Endothelial cell of umbilical vein (primary cell): Measurements from ENCODE around the gene SGPL1. TPM values are rescaled to one million over a fixed set of nuclear protein-coding genes. Genes with fewer than 3 reads are reported as not detected.

ENCODE experiments used
- BruUV-seq: library from RNA; stranded (reverse); fragments of 400-500 nt; replicated peaks from 2 replicates; lab custom pipeline; 2021; lab: Mats Ljungman, UMichigan
- CTCF ChIA-PET: fragments of 300-600, 350-600 bp; sonication (Branson Sonifier 250); formaldehyde crosslinking; loops from one replicate; lab custom pipeline; 2021; ENCODE audit warnings: antibody characterized with exemption, inconsistent platforms; lab: Charles Lee
- POLR2A ChIA-PET: fragments of 300-600, 350-600 bp; sonication (Branson Sonifier 250); formaldehyde crosslinking; loops from one replicate; lab custom pipeline; 2021; ENCODE audit warnings: antibody characterized with exemption, inconsistent platforms; lab: Charles Lee
- DNase-seq: peaks from one replicate; pipeline ENCODE4 v3.0.0-alpha.2; 2011; ENCODE audit warnings: low read depth, low spot score
- FAIRE-seq: peaks from 2 replicates; lab custom pipeline; 2011; peaks lifted over from hg19 to GRCh38; lab: Jason Lieb, UNC
- H2AFZ ChIP-seq: 2 replicates; pipeline ENCODE4 v1.6.0; 2012; ENCODE audit warnings: low read depth, low read length, control low read depth, inconsistent platforms
- H3K27ac ChIP-seq: 2 replicates; pipeline ENCODE4 v1.5.1; 2011; ENCODE audit warnings: low read depth, mild to moderate bottlenecking, control low read depth, low read length, moderate library complexity; ENCODE audit not compliant: insufficient read depth
- H3K27me3 ChIP-seq, 2 experiments: 2 replicates each; pipeline versions ENCODE4 v1.6.0 to v1.6.1; 2011; ENCODE audit warnings: low read length in 2 of 2, mixed read lengths in 1 of 2; ENCODE audit not compliant: control insufficient read depth in 2 of 2, insufficient read depth in 2 of 2
- H3K36me3 ChIP-seq, 2 experiments: 2 replicates in 1 of 2; 3 replicates in 1 of 2; pipeline ENCODE4 v1.5.1; 2011; ENCODE audit warnings: low read length in 2 of 2, mild to moderate bottlenecking in 1 of 2, moderate library complexity in 1 of 2; ENCODE audit not compliant: control insufficient read depth in 2 of 2, insufficient read depth in 2 of 2; ENCODE audit errors: extremely low read depth in 1 of 2
- H3K4me1 ChIP-seq: 3 replicates; pipeline ENCODE4 v1.5.1; 2011; ENCODE audit warnings: mild to moderate bottlenecking, low read length; ENCODE audit not compliant: control insufficient read depth, insufficient read depth; ENCODE audit errors: extremely low read depth
- H3K4me2 ChIP-seq: 2 replicates; pipeline ENCODE4 v1.6.1; 2011; ENCODE audit warnings: low read length, control low read depth, mixed read lengths; ENCODE audit not compliant: insufficient read depth
- H3K4me3 ChIP-seq, 3 experiments: fragments of 200-600 bp in 1 of 3; sonication (generic), shearing (Covaris generic) in 1 of 3; replicated peaks in 1 of 3; 2 replicates each; pipeline ENCODE4 v1.5.1; 2011 to 2016; ENCODE audit warnings: control low read depth in 3 of 3, low read length in 3 of 3, mild to moderate bottlenecking in 2 of 3, inconsistent platforms in 1 of 3, low read depth in 1 of 3, moderate library complexity in 1 of 3; ENCODE audit not compliant: insufficient read depth in 1 of 3
- H3K79me2 ChIP-seq: 2 replicates; pipeline ENCODE4 v1.6.0; 2012; ENCODE audit warnings: low read length, inconsistent platforms; ENCODE audit not compliant: control insufficient read depth, insufficient read depth
- H3K9ac ChIP-seq: replicated peaks from 2 replicates; pipeline ENCODE3; 2011; ENCODE audit warnings: low read length, control low read depth; ENCODE audit not compliant: insufficient read depth; ENCODE audit errors: extremely low read depth
- H3K9me1 ChIP-seq: replicated peaks from 3 replicates; pipeline ENCODE4 v1.6.0; 2011; ENCODE audit warnings: mild to moderate bottlenecking, low read length; ENCODE audit not compliant: control insufficient read depth, insufficient read depth; ENCODE audit errors: extremely low read depth
- H3K9me3 ChIP-seq: replicated peaks from 2 replicates; pipeline ENCODE4 v1.5.1; 2012; ENCODE audit warnings: low read length, inconsistent platforms; ENCODE audit not compliant: control insufficient read depth, insufficient read depth
- H4K20me1 ChIP-seq: replicated peaks from 2 replicates; pipeline ENCODE3; 2011; ENCODE audit warnings: mild to moderate bottlenecking, low read length; ENCODE audit not compliant: control insufficient read depth, insufficient read depth; ENCODE audit errors: extremely low read depth
- EZH2 ChIP-seq: IDR thresholded peaks from 2 replicates; pipeline ENCODE4 v1.6.1; 2012; ENCODE audit warnings: borderline replicate concordance, low read depth, mild to moderate bottlenecking, moderate library complexity, low read length, inconsistent platforms; ENCODE audit not compliant: severe bottlenecking
- FOS ChIP-seq: IDR thresholded peaks from 2 replicates; pipeline ENCODE4 v1.6.1; 2011; ENCODE audit warnings: mild to moderate bottlenecking, low read length, moderate library complexity, borderline replicate concordance; ENCODE audit not compliant: insufficient read depth
- GATA2 ChIP-seq: IDR thresholded peaks from 2 replicates; pipeline ENCODE4 v1.7.0; 2011; ENCODE audit warnings: low read depth, mild to moderate bottlenecking, moderate library complexity, mixed read lengths, low read length; ENCODE audit not compliant: insufficient read length, insufficient read depth
- JUN ChIP-seq: IDR thresholded peaks from 2 replicates; pipeline ENCODE4 v1.6.1; 2011; ENCODE audit warnings: borderline replicate concordance, low read depth; ENCODE audit not compliant: insufficient read length, insufficient read depth
- MAX ChIP-seq: IDR thresholded peaks from 2 replicates; pipeline ENCODE4 v1.6.1; 2011; ENCODE audit not compliant: insufficient read depth, insufficient read length
- MYC ChIP-seq: IDR thresholded peaks from one replicate; pipeline ENCODE4 v1.6.1; 2011; ENCODE audit warnings: mild to moderate bottlenecking, low read depth, low read length
- POLR2A ChIP-seq: IDR thresholded peaks from 2 replicates; pipeline ENCODE4 v1.6.1; 2012; ENCODE audit warnings: low read depth, mild to moderate bottlenecking, control low read depth, low read length
- POLR2AphosphoS5 ChIP-seq: IDR thresholded peaks from 2 replicates; pipeline ENCODE4 v1.6.1; 2012; ENCODE audit warnings: low read depth, mild to moderate bottlenecking, control low read depth, low read length, moderate library complexity; ENCODE audit not compliant: insufficient read depth
- dilution Hi-C: fragments of 300-500 bp; cut with MboI; formaldehyde crosslinking; loops from one replicate; pipeline ENCODE4 v1.15.0; 2019; ENCODE audit warnings: low sequenced_read_pairs; ENCODE audit not compliant: extremely low pct_ligation_motif_present
- intact Hi-C: fragments of 100-400 bp; cut with micrococcal nuclease; formaldehyde crosslinking; loops from one replicate; pipeline ENCODE4 v1.10.0; 2022
- polyA plus RNA-seq, 4 experiments: library from polyadenylated mRNA; depleted of rRNA in 3 of 4; stranded (reverse) in 3 of 4; unstranded in 1 of 4; fragments of >200 nt; gene quantifications; 2 replicates each; pipeline versions ENCODE4 v1.2.1 to v1.2.3, GENCODE V29; 2011 to 2012; ENCODE audit warnings: missing spikeins in 1 of 4
- total RNA-seq: library from RNA; stranded (reverse); gene quantifications from 2 replicates; pipeline ENCODE4 v1.2.3, GENCODE V29; 2021
- TF ChIP-seq, protein P1 (sequence below), 2 donors: IDR thresholded peaks; 1 replicate in 1 of 2; 2 replicates in 1 of 2; pipeline ENCODE4 v1.5.1; 2011; ENCODE audit warnings: low read length in 2 of 2, mild to moderate bottlenecking in 2 of 2, moderate library complexity in 2 of 2, control low read depth in 1 of 2, inconsistent platforms in 1 of 2, low read depth in 1 of 2; ENCODE audit not compliant: insufficient read depth in 1 of 2; ENCODE audit errors: extremely low read depth in 1 of 2

SGPL1 gene
- total and polyA plus RNA-seq, 2 donors (not counting 3 experiments of a cell fraction or from before 2014, with no cell fraction given) = 11.4 to 25.2 TPM

GRCh38 chr10:70812814-70813213, 2.9 kb upstream of the SGPL1 start:
- BruUV-seq = no TSS peak
- H3K4me2 ChIP-seq = no peak overlapping the region
- H2AFZ ChIP-seq = no peak overlapping the region
- ChIA-PET CTCF (interaction anchor here (0.8 kb wide), 1 partner anchor 67 kb away, joined by 3 read pairs; no protein-coding TSS in a partner anchor), POLR2A (no interaction called here)
- H3K4me3 ChIP-seq = no peak overlapping the region
- peaks cover 3 to 6% of the 10 kb centered on the region in 2 experiments for H3K27me3 ChIP-seq
- TF ChIP-seq POLR2AphosphoS5 (no peak), GATA2 (no peak), POLR2A (no peak), MAX (no peak), MYC (no peak), EZH2 (no peak), FOS (no peak), JUN (no peak)
- TF ChIP-seq, protein P1, sequence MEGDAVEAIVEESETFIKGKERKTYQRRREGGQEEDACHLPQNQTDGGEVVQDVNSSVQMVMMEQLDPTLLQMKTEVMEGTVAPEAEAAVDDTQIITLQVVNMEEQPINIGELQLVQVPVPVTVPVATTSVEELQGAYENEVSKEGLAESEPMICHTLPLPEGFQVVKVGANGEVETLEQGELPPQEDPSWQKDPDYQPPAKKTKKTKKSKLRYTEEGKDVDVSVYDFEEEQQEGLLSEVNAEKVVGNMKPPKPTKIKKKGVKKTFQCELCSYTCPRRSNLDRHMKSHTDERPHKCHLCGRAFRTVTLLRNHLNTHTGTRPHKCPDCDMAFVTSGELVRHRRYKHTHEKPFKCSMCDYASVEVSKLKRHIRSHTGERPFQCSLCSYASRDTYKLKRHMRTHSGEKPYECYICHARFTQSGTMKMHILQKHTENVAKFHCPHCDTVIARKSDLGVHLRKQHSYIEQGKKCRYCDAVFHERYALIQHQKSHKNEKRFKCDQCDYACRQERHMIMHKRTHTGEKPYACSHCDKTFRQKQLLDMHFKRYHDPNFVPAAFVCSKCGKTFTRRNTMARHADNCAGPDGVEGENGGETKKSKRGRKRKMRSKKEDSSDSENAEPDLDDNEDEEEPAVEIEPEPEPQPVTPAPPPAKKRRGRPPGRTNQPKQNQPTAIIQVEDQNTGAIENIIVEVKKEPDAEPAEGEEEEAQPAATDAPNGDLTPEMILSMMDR (IDR thresholded peaks at IDR 0.05; ENCODE audit: extremely low read depth in 1 of 2, insufficient read depth in 1 of 2, low read depth in 1 of 2, low read length in 2 of 2) = no peak
- no peak overlapping the region for H3K9ac ChIP-seq
- DNase-seq = no peak
- H3K27ac ChIP-seq = no peak overlapping the region
- H3K79me2 ChIP-seq = peaks cover 7% of the 10 kb centered on the region
- peaks cover 3% of the 10 kb centered on the region for H3K4me1 ChIP-seq
- no peaks in the 10 kb centered on the region for H3K9me3 ChIP-seq
- intact Hi-C loops = no loop called here
- no peak for FAIRE-seq
- H3K9me1 ChIP-seq = no peaks in the 10 kb centered on the region
- dilution Hi-C loops = no loop called here
- no peaks in the 10 kb centered on the region for H4K20me1 ChIP-seq
- H3K36me3 ChIP-seq = no peaks in the 10 kb centered on the region
